IPS DF 4.7 (cell line): ENCODE data around the gene FAM3C.

Source experiments
- DNase-seq: peaks from one replicate; pipeline ENCODE4 v3.0.0-alpha.2; 2013; ENCODE audit warnings: low spot score; ENCODE audit errors: extremely low read depth

FAM3C gene

GRCh38 chr7:121379930-121380329 is 16.2 kb downstream of the FAM3C start:
- no peak for DNase-seq

GRCh38 chr7:121376979-121377378 is 19.1 kb downstream of the FAM3C start:
- DNase-seq, result no peak

GRCh38 chr7:121373177-121373576 is 22.9 kb downstream of the FAM3C start:
- no peak for DNase-seq

GRCh38 chr7:121372376-121373010 is 23.6 kb downstream of the FAM3C start:
- DNase-seq, result no peak

GRCh38 chr7:121371883-121372282 is 24.2 kb downstream of the FAM3C start:
- no peak for DNase-seq

GRCh38 chr7:121371367-121371766 is 24.7 kb downstream of the FAM3C start:
- DNase-seq, result no peak

GRCh38 chr7:121369462-121369861 is 26.6 kb downstream of the FAM3C start:
- DNase-seq, result no peak

GRCh38 chr7:121366852-121367431 is 29.2 kb downstream of the FAM3C start:
- DNase-seq, result no peak

GRCh38 chr7:121360564-121360963 is 35.5 kb downstream of the FAM3C start:
- DNase-seq, result no peak

GRCh38 chr7:121355574-121355973 is 40.5 kb downstream of the FAM3C start:
- DNase-seq, result no peak

GRCh38 chr7:121352323-121352722 is 43.8 kb downstream of the FAM3C start:
- no peak for DNase-seq

- DNase-seq, result no peak
These were observed 44.4 kb downstream of the FAM3C start for GRCh38 chr7:121351682-121352081.

- no peak for DNase-seq
These were observed 51.6 kb downstream of the FAM3C start for GRCh38 chr7:121344497-121344896.

- DNase-seq, result no peak
These were observed 52.0 kb downstream of the FAM3C start for GRCh38 chr7:121344093-121344492.

- no peak for DNase-seq
These were observed 52.8 kb downstream of the FAM3C start for GRCh38 chr7:121343302-121343701.

GRCh38 chr7:121342631-121343030 is 53.5 kb downstream of the FAM3C start:
- DNase-seq, result no peak

GRCh38 chr7:121341933-121342332 is 54.2 kb downstream of the FAM3C start:
- no peak for DNase-seq

- no peak for DNase-seq
These were observed 57.0 kb downstream of the FAM3C start for GRCh38 chr7:121339082-121339481.

GRCh38 chr7:121337398-121337797 is 58.7 kb downstream of the FAM3C start:
- no peak for DNase-seq

- DNase-seq, result no peak
These were observed 59.5 kb downstream of the FAM3C start for GRCh38 chr7:121336579-121336978.

- no peak for DNase-seq
These were observed 61.0 kb downstream of the FAM3C start for GRCh38 chr7:121334875-121335648.

GRCh38 chr7:121334376-121334775 is 61.7 kb downstream of the FAM3C start:
- DNase-seq, result no peak

GRCh38 chr7:121331574-121331973 is 64.5 kb downstream of the FAM3C start:
- no peak for DNase-seq
